Keratinocyte (primary cell): ENCODE data around the gene DGCR8. TPM values are rescaled to one million over a fixed set of nuclear protein-coding genes. Genes with fewer than 3 reads are reported as not detected.

ENCODE experiments used
- DNase-seq: peaks from one replicate; pipeline ENCODE4 v3.0.0-alpha.2; 2011; ENCODE audit warnings: low read depth, missing footprints, low spot score
- FAIRE-seq: peaks from 2 replicates; lab custom pipeline; 2011; peaks lifted over from hg19 to GRCh38; lab: Jason Lieb, UNC
- H2AFZ ChIP-seq: 2 replicates; pipeline ENCODE4 v1.6.0; 2012; ENCODE audit warnings: low read length, control low read depth, inconsistent platforms; ENCODE audit not compliant: control insufficient read depth
- H3K27ac ChIP-seq: 2 replicates; pipeline ENCODE4 v1.5.1; 2011; ENCODE audit warnings: low read length; ENCODE audit not compliant: control insufficient read depth, insufficient read depth
- H3K27me3 ChIP-seq: 3 replicates; pipeline ENCODE4 v1.6.0; 2011; ENCODE audit warnings: low read length; ENCODE audit not compliant: control insufficient read depth, insufficient read depth; ENCODE audit errors: extremely low read depth
- H3K36me3 ChIP-seq, 2 experiments: 2 replicates in 1 of 2; 3 replicates in 1 of 2; pipeline ENCODE4 v1.5.1; 2011; ENCODE audit warnings: low read length in 2 of 2, mild to moderate bottlenecking in 1 of 2; ENCODE audit not compliant: control insufficient read depth in 2 of 2, insufficient read depth in 2 of 2; ENCODE audit errors: extremely low read depth in 1 of 2
- H3K4me1 ChIP-seq: 3 replicates; pipeline ENCODE4 v1.5.1; 2011; ENCODE audit warnings: low read length; ENCODE audit not compliant: control insufficient read depth, insufficient read depth; ENCODE audit errors: extremely low read depth
- H3K4me2 ChIP-seq: 3 replicates; pipeline ENCODE4 v1.6.0; 2011; ENCODE audit warnings: low read depth, low read length; ENCODE audit not compliant: control insufficient read depth, insufficient read depth; ENCODE audit errors: extremely low read depth
- H3K4me3 ChIP-seq, 3 experiments: fragments of 200-600 bp in 1 of 3; sonication (generic) in 1 of 3; 2 replicates in 2 of 3; 3 replicates in 1 of 3; pipeline ENCODE4 v1.5.1; 2011 to 2016; ENCODE audit warnings: low read length in 3 of 3, mild to moderate bottlenecking in 3 of 3, control low read depth in 2 of 3, inconsistent platforms in 1 of 3, low read depth in 1 of 3, mixed read lengths in 1 of 3, mixed run types in 1 of 3, moderate library complexity in 1 of 3; ENCODE audit not compliant: control insufficient read depth in 2 of 3, insufficient read depth in 2 of 3; ENCODE audit errors: extremely low read depth in 1 of 3
- H3K79me2 ChIP-seq: 2 replicates; pipeline ENCODE4 v1.6.0; 2012; ENCODE audit warnings: low read length; ENCODE audit not compliant: control insufficient read depth, insufficient read depth
- H3K9ac ChIP-seq: 3 replicates; pipeline ENCODE4 v1.6.0; 2011; ENCODE audit warnings: low read length; ENCODE audit not compliant: control insufficient read depth, insufficient read depth; ENCODE audit errors: extremely low read depth
- H3K9me1 ChIP-seq: 3 replicates; pipeline ENCODE4 v1.6.0; 2011; ENCODE audit warnings: low read length; ENCODE audit not compliant: control insufficient read depth, insufficient read depth; ENCODE audit errors: extremely low read depth
- H3K9me3 ChIP-seq: 2 replicates; pipeline ENCODE4 v1.5.1; 2012; ENCODE audit warnings: low read depth, low read length; ENCODE audit not compliant: control insufficient read depth
- H4K20me1 ChIP-seq: 3 replicates; pipeline ENCODE4 v1.6.0; 2011; ENCODE audit warnings: low read length; ENCODE audit not compliant: control insufficient read depth, insufficient read depth; ENCODE audit errors: extremely low read depth
- EZH2 ChIP-seq: IDR thresholded peaks from one replicate; pipeline ENCODE4 v1.6.1; 2012; ENCODE audit warnings: inconsistent platforms, mild to moderate bottlenecking, low read length, moderate library complexity
- dilution Hi-C: fragments of 300-500 bp; cut with MboI; formaldehyde crosslinking; loops from one replicate; pipeline ENCODE4 v1.7.0; 2020; ENCODE audit warnings: low sequenced_read_pairs; ENCODE audit not compliant: extremely low pct_ligation_motif_present
- polyA plus RNA-seq, 5 experiments: library from polyadenylated mRNA; depleted of rRNA in 3 of 5; stranded (reverse) in 3 of 5; stranded (forward) in 1 of 5; unstranded in 1 of 5; fragments of >200 nt; gene quantifications; 1 replicate in 1 of 5; 2 replicates in 3 of 5; 3 replicates in 1 of 5; pipeline versions ENCODE4 v1.2.1 to v1.2.3, GENCODE V29; 2011 to 2012; ENCODE audit warnings: missing spikeins in 2 of 5, low read depth in 1 of 5, low replicate concordance in 1 of 5
- TF ChIP-seq, protein P1 (sequence below), 3 experiments: IDR thresholded peaks in 1 of 3; conservative IDR thresholded peaks in 1 of 3; optimal IDR thresholded peaks in 1 of 3; 2 replicates in 2 of 3; 3 replicates in 1 of 3; pipeline versions ENCODE3 to v1.5.1; 2011; ENCODE audit warnings: low read length in 3 of 3, mild to moderate bottlenecking in 3 of 3, moderate library complexity in 2 of 3, control low read depth in 1 of 3, inconsistent platforms in 1 of 3; ENCODE audit not compliant: insufficient read depth in 2 of 3; ENCODE audit errors: extremely low read depth in 1 of 3

The DGCR8 gene
- polyA plus RNA-seq, 1 donor (not counting 4 experiments of a cell fraction or from before 2014, with no cell fraction given) = 17.2 TPM

DNA sequence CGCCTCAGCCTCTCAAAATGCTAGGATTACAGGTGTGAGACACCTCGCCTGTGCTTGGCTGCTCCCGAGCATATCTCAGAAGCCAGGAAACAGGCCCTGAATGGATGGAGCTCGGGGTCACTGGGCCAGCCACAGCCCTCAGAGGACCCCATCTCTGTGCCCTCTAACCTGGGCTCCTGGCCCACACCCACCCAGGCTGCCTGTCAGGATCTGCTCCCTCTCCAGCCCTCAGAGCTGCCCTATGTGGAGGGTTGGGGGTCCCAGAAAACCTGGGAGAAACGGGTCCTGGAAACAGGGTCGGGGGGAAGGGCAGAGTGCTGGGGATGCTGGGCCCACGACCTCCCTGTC lies 76.0 kb downstream of the DGCR8 start:
- dilution Hi-C loops = no loop called here
- Histone ChIP-seq H4K20me1 (no peaks in the 10 kb centered on the region), H3K4me3 (no peak overlapping the region), H3K9me3 (no peaks in the 10 kb centered on the region), H3K9ac (no peak overlapping the region), H3K4me1 (no peaks in the 10 kb centered on the region), H3K79me2 (no peaks in the 10 kb centered on the region), H3K9me1 (no peaks in the 10 kb centered on the region), H3K27me3 (no peaks in the 10 kb centered on the region), H3K27ac (no peak overlapping the region), H3K36me3 (no peaks in the 10 kb centered on the region), H3K4me2 (no peak overlapping the region), H2AFZ (no peak overlapping the region)
- no peak for FAIRE-seq
- TF ChIP-seq, protein P1, sequence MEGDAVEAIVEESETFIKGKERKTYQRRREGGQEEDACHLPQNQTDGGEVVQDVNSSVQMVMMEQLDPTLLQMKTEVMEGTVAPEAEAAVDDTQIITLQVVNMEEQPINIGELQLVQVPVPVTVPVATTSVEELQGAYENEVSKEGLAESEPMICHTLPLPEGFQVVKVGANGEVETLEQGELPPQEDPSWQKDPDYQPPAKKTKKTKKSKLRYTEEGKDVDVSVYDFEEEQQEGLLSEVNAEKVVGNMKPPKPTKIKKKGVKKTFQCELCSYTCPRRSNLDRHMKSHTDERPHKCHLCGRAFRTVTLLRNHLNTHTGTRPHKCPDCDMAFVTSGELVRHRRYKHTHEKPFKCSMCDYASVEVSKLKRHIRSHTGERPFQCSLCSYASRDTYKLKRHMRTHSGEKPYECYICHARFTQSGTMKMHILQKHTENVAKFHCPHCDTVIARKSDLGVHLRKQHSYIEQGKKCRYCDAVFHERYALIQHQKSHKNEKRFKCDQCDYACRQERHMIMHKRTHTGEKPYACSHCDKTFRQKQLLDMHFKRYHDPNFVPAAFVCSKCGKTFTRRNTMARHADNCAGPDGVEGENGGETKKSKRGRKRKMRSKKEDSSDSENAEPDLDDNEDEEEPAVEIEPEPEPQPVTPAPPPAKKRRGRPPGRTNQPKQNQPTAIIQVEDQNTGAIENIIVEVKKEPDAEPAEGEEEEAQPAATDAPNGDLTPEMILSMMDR (optimal IDR thresholded peaks at IDR 0.05 in 1 of 3, IDR thresholded peaks at IDR 0.05 in 1 of 3, conservative IDR thresholded peaks at IDR 0.05 in 1 of 3; ENCODE audit: extremely low read depth in 1 of 3, insufficient read depth in 2 of 3, low read length in 3 of 3) = no peak
- no peak for DNase-seq

DNA sequence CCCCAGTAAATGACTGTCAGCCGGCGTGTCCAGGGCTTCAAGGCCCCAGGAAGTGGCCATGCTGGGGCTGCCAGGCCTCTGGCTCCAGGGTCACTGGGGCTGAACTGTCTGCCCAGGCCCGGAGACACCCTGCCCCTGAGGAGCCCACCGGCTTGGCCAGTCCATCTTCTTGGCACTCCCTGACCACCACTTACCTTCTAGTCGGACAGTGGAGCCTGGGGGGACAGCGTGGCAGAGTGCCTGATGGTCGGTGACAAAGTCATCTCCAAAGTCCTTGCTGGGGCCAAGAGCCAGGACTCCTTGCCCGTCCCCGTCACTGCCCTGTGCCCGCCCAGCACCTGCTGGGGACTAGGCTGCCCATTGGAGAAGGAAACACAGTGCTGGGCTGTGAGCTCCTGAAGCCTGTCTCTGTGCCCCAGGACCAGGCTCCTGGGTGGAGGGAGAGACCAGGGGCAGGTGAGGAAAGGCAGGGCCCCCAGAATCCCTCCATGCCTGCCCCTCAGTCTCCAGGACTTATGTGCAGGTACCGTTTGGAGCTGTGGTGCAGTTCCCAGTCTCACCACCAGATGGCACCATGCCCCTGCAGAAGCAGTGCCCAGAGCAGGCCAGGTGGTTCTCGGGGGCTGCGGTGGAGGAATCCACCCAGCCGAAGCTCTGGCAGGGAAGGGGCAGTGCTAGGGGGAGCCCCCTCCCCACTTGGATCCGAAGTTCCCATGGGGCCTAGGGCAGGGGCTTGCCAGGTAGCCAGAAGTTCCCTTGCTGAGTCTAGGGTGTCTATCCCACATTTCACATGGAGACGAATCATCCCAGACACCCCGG lies 76.8 kb downstream of the DGCR8 start:
- DNase-seq (peak; percentile 35), FAIRE-seq (peak; percentile 23)
- TF ChIP-seq EZH2 = no peak
- TF ChIP-seq, protein P1 (optimal IDR thresholded peaks at IDR 0.05 in 1 of 3, IDR thresholded peaks at IDR 0.05 in 1 of 3, conservative IDR thresholded peaks at IDR 0.05 in 1 of 3; ENCODE audit: extremely low read depth in 1 of 3, insufficient read depth in 2 of 3, low read length in 3 of 3) = peak; percentile 95 to 97 (median 96)
- Histone ChIP-seq H3K4me1 (no peaks in the 10 kb centered on the region), H3K9me3 (no peaks in the 10 kb centered on the region), H3K9me1 (no peaks in the 10 kb centered on the region), H3K4me3 (no peak overlapping the region), H3K27ac (no peak overlapping the region), H4K20me1 (no peaks in the 10 kb centered on the region), H3K27me3 (no peaks in the 10 kb centered on the region), H3K9ac (no peak overlapping the region), H3K4me2 (peak overlapping the region; percentile 32), H3K36me3 (no peaks in the 10 kb centered on the region), H3K79me2 (no peaks in the 10 kb centered on the region), H2AFZ (no peak overlapping the region)
- dilution Hi-C loops = no loop called here
